OCI-M2 (cell line): Measurements from ENCODE around the gene CIAO1.
"Not testable (repeated sequence)": the region's sequence is repeated elsewhere in the genome, so short reads cannot be mapped to it uniquely, and the experiment has no call there.

Source experiments
- DNase-seq: peaks from one replicate; lab custom pipeline; 2025; ENCODE audit not compliant: unreplicated experiment; lab: John Stamatoyannopoulos, UW

CIAO1 gene

DNA sequence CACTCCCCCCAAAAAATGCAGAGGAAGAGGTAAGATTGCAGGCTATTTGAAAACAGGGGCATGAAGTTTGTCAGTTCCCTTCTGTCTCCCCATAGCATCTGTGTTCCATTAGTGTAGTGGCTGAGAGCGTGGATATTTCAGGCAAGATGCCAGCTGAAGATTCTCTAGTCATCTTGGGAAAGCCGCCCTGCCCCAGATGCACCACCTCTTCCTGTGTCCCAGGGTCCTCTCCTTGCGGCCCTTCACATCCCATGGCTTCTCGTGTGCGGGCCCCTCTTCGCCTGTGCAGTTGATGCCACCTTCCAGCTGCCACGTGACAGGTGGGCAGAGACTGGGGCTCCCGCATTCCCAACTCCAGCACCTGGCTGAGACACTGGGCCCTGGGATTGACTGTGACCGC, 16.4 kb upstream of the CIAO1 start:
- no peak for DNase-seq

DNA sequence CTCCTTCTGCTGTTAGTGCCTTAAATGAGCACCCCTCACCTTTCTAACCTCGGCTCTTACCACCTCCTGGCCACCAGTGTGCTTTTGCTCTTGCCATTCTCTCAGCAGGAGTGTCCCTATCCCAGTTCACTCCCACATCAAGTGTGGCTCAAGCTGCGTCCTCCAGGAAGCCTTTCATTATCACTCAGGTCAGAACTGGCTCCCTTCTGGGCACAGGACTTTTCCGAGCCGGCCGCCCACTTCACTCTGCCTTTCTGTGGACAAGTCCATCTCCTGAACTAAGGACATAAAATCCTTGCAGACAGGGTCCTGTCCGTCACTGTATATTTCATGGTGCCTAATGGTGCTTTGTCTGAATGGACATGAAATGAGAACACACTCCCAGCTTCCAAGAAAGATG, 15.8 kb upstream of the CIAO1 start:
- DNase-seq: no peak

DNA sequence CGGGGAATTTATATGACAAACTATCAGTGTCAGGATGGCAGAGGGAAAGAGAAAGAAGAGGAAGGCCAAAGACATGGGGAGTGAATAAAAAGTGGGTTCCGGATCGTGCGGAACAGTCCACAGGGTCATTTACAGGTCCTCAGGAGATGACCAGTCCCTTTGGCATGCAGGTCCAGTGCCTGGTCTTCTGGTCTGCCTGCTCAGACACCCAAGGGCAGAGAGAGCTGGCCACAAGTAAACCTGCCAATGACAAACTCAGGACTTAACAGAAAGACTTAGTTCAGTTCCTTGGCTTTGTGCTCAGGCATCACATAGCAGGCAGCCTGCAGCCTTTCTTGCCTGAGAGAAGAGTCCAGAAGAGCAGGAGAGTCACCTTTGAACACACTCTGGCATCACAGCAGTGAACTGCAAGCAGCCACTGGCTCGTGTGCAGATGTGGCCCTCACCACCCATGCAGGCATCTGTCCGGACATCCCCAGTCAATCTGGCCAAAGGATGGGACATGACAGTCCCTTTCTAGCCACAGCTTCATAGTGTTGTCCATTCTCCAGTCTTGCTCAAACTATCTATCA, 14.2 kb upstream of the CIAO1 start:
- no peak for DNase-seq

DNA sequence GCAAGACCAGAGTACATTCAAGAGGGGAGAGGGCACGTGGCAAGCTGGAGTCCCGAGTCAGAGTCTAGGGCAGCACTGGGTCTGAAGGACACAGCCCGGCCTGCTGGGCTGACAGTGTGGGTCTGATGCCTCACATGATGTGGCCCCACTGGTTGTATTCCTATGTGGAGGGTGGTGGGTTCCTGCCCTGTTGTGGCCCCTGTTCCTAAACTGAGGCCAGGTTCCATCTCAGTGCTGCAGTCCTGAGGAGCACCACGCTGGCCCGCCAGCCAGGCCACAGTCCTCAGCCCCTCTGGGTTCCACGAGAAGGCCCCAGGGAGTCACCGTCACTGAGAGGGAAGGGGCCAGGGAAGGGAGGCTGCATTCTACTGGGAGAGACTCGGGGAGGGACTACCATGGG, 13.5 kb upstream of the CIAO1 start:
- DNase-seq: no peak

DNA sequence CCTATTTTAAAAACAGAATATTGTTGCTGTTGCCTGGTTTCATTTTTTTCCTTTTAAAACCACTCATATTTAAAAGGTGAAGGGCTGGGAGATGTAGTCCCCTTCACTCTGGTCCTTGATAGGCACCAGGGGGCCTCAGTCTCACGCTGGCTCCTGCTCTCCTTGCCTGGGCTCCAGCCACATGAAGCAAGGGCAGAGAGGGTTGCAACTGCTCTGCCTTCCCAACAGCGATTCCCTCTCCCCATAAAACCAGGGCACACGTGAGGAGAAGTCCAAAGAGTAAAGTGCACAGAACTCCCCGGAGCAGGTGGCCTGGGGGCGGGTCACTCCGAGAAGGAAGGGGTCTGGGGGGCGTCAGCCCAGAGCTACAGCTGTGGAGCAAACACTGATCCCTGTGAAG, 13.0 kb upstream of the CIAO1 start:
- no peak for DNase-seq

DNA sequence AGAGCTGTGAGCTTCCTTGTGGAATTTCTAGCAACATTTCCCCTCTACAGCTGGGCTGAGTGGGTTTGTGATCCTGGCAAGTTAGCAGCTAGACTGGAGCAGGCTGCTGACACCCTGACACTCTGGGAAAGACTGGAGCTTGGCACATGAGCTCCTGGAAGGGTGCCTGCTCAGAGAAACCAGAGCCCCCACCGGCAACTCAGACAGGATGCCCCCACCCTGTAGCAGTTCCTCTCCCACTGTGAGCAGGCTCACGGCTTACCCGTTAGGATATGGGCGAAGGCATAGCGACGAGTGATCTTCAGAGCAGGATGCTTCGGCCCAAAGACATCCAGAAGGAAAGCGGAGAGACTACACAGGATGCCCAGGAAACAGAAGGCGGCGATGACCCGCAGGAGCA, 11.5 kb upstream of the CIAO1 start:
- no peak for DNase-seq

DNA sequence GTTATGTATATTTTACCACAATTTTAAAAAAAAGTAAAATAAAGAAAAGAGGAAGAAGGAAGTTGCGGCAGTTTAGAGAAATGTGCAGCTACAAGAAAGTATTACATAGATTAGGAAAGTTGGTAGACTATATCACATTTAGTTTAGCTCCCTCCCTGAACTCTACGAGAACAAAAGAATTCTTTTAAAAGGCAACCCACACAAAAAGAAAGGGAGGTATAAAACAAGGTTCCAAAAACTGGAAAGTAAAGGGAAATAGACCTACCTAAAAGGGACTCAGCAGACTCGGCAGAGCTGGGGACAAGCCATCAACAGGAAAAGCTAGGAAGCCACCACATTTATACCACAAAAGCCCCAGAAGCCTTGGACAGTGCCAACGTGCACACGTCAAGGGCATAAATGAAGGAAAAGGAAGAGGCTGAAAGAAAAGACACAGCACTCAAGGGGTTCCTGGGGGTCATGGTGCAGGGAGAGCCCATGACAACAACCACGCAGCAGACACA, 9.4 kb upstream of the CIAO1 start:
- DNase-seq: no peak

DNA sequence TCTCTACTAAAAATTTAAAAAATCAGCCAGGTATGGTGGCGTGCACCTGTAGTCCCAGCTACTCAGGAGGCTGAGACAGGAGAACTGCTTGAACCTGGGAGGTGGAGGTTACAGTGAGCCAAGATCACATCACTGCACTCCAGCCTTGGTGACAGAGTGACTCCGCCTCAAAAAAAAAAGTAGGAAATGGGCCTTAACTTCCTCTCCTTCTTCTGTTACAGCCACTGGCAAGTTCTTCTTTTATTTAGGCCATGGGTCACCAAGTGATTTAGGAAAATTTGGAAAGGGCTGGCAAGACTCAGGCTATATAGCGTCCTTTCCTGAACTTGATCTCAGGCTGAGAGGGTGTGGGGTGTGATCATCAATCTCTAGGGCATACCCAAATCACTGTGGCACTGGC, 8.3 kb upstream of the CIAO1 start:
- DNase-seq: not testable (repeated sequence)

DNA sequence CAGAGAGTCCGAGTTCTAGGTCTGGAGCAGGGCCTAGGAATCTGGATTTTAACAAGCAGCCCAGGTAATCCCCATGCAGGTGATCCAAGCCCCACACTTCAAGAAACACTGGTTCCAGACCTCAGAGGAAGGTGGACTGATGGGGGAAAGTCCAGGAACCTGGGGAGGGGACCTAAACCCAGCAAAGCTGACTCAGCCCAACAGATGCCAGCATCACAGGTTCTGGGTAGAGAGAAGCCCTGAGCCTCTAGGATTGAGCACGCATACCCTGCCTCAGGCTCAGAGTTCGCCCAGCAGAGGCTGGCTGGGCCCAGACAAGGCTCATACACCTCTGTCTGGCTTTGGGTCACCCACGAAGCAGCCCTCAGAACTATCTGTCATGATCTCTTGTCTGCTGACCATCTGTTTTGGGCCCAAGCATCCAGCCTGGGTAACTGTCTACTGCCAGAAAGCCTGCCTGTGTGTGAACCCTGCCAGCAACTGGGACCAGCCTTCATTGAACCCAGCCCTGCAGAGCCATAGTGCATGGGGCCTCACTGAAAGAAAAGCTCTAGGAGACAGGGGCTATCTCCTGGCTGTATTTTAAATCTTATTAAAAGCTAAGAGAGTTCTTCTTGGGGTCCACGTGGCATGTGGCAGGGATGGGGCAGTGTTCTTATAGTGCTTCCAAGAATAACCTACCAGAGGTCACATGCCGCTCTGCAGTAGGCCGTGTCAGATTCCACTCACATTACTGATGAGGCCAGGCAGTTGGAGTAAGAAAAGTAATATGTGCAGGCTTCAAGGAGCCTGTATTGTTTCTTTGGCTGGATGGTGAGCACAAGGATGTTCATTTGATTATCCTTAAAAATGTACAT, 7.6 kb upstream of the CIAO1 start:
- no peak for DNase-seq

DNA sequence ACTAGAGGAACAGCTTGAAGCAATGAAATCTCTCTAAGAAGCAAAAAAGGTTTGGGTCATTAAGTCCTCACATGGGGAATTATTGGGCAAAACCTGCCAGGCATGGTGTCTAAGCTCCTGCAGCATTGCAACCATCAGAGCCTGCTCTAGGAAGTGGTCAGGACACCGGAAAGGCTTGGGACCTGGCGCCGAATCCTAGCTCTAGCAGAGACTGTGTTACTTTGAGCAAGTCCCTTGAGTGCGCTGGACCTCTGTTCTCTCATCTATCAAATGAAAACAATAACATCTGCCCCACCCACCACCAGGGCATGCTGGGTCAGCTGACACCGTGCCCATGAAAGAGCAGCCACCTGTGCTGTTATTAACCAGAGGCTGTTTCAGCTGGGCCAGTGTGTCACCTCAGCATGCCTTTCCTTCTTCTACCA, 6.5 kb upstream of the CIAO1 start:
- DNase-seq: no peak

DNA sequence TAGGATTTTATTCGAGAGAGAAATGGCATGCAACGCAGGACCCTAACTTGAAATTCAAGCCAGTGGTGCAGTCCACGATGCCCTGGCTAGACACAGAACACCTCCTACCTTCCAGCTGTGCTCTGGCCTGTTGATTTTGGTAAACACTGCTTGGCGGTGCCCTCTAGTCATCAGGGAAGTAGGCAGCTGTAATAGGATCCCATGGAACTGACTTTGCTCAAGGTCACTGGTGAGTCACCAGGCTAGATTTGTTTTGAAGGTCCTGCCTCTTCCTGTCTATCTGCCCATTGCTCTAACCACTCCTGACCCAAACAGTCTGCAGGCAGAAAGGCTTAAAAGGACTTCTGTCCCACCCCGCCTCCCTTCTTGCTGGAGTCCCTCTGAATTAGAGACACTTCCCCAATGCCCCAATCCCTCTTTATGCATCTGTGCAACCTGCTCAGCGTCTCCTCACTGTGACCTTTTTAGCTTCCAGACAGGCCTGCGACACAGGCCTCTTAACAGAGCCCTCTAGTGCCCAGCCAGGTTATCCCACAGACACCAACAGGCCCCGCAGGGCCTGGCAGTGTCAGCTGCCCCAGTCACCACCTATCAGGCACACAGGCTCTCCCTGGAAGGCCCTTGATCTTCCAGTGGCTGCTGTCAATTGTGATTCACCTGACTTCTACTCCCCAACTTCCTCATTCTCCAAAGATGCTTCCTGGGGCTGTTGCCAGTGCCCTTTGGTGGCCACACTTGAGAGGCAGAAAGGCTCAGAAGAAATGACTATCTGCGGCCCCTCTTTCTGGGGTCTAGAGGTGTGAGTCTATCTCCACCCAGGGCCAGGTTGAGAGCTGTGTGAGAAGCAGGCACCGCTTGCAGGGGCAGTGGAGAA, 5.4 kb upstream of the CIAO1 start:
- DNase-seq: no peak

DNA sequence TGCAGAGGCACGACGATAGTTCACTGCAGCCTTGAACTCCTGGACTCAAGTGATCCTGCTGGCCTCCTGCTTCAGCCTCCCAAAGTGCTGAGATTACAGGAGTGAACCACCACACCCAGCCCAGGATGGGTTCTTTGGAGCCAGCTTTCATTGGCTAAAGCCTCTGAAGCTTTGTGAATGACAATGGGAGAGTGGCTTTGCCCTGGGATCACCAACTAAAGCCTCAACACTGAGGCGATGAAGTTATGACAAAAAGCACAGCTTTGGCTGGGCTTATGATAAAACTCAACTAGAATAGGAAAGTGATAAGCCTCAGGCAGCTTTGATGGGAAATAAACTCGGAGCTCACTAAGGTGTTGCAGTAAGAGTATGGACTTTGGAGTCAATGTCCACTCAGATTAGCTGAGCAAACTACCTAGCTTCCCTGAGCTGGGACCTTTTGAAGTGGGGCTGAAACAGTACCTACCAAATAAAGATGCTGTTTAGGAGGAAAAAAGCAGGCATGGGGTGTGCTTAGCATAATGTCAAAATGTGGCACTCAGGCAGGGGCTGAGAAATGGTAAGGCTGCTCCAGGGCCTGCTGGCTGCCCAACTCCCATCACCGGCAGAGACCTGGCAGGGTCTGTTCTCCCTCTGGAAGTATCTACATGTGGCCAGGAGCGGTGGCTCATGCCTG, 4.6 kb upstream of the CIAO1 start:
- no peak for DNase-seq

DNA sequence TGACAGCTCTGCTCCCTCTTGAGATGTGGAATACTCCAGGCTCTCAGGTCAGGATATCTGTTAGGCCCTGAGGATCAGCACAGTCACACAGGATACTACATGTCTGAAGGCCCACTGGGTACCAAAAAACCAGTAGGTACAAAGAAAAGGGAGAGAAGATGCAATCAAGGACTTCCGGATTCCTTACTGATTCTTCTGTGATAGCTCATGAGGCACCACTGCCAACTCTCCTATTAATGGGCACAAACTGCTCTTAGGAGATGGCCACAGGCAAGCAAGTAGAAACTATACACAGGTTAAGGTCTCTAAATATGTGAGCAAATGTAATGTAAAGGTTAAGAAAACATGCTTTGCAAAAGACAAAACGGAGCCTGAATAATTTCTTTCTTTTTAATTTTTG, 3.7 kb upstream of the CIAO1 start:
- DNase-seq: no peak

DNA sequence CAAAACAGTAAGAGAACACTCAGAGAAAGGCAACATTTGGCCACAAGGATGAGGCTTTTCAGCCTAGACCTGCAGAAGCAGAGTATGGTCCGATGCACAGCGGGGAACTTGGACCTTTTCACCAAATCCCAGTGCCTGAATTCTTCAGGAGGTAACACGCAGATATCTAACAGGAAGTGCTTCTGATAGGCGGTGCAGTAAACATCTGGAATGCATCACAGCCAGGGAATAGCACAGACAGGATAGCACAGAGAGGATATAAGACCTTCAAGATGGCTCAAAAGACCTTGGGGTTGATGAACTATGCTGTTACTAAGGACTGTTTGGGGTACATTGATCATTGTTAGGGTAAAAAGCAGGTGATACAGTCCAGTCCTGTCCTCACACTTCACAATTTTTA, 1.9 kb upstream of the CIAO1 start:
- no peak for DNase-seq

DNA sequence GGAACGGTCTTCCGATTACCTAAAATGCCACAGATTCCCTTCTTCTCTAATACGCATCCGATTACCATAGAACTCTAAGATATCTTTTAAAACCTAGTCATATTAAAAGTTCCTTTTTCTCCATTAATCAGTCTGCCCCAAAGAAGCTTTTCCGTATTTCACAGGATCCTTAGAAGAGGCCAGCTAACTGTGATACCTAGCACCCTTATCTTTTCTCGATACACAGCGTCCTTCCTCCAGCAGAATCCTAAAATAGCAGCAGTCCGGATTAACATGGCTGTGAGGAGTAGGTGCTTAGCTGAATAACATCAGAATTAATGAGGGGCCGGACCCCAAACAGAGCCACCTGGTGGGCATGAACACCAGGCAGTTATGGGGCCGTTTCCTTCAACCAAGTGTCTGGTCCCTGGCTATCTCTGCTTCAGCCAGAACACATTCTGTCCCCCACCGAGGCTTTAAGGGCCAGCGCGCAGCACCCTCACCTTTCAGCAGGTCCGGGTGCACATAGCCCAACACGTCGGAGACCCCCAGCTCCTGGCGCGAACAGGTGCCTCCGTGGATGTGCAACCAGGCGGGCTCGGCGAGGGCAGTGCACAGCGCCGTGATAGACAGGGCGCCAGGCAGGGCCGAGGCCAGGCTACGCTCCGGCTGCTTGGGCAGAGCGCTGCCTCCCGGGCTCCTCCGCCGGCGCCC, 1.2 kb upstream of the CIAO1 start:
- DNase-seq: no peak

DNA sequence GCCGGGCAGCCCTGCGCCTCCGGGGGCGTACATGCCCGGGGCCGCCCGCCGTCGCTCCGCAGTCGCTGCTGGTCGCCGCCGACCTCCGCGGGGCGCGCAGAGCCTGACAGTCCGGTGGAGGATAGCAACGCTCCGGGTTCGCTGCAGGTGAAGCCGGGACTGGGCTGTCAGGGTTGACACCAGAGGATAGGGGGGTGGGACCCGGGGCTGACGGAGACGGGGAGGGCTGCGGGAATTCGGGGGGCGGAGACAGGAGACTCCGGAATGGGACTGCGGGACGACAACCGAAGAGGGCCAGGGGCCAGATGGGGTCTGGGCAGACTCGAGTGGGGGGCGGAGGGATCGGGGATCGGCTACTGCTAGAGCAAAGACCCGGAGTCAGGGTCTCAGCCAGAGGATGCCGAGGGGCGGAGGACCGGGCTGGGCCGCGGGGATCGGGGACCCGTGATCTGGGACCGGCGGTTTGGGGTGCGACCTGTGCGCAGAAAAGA, 631 bp upstream of the CIAO1 start:
- DNase-seq: no peak

DNA sequence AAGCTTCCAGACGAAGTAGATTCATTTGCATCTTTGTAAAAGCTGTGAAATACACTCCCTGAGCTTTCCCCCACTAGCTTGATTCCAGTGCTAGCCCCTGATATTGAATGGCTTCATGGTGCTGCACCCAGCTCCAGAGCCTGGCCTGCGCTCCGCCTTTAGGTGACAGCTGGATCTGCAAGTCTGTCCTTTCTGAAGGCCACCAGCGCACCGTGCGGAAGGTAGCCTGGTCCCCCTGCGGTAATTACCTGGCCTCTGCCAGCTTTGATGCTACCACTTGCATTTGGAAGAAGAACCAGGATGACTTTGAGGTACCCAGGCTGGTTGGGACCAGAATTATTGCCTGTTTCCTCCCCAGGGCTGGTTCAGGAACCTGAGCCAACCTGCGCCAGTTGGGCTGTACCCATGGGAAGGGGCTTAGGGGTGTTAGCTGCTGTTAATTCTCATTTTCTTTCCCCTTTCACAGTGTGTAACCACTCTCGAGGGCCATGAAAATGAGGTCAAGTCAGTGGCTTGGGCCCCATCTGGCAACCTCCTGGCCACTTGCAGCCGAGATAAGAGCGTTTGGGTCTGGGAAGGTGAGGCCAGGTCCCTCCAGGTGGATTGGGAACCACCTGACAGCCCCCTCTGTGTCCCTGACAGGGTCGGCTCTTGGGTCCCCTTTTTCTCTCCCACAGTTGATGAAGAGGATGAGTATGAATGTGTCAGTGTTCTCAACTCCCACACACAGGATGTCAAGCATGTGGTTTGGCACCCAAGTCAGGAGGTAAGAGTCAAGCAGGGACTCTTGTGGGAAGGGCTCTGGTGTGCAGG, 1.3 kb downstream of the CIAO1 start:
- DNase-seq: no peak

DNA sequence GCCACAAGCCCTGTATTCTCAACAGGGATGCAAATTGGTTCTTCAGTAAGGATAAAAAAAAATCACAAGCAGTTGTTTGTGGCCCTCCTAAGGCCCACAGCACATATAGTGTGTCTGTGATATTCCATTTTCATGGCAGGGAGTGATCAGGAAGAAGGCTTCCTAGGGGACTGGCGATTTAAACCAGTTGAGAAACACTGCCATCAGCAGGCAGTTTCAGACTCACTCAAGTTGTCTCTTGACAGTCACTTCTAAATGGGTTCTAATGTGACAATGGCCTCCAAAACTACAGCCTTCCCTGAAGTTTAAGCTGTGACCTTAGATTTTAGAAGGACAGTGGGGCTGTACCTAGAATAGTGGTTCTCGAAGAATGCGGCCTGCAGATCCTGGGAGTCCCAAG, 6.0 kb downstream of the CIAO1 start:
- no peak for DNase-seq

DNA sequence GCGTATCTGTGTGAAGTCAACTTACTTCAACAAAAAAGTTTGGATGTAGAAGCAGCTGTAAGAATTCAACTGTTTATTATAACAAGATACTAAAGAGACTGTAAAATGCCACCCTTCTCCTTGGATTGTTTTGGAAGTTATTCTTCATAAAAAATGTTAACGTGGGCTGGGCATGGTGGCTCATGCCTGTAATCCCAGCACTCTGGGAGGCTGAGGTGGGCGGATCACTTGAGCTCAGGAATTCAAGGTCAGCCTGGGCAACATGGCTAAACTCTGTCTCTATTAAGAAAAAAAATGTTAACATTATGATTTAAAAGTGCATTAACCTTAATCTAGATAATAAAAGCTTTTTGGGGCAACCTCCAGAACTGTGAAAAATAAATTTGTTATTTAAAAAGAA, 7.7 kb downstream of the CIAO1 start:
- no peak for DNase-seq
